Astrocyte (in vitro differentiated cells and primary cell): Measurements from ENCODE around the gene GDPD5. TPM values are rescaled to one million over a fixed set of nuclear protein-coding genes. Genes with fewer than 3 reads are reported as not detected.
A peak's percentile ranks its signal among the peaks of the same experiment; 100 is the strongest.

Experiments used
- DNase-seq: peaks from one replicate; pipeline ENCODE4 v3.0.0-alpha.2; 2010; ENCODE audit warnings: low read depth
- FAIRE-seq: peaks from 2 replicates; lab custom pipeline; 2011; peaks lifted over from hg19 to GRCh38; lab: Jason Lieb, UNC
- H2AFZ ChIP-seq: 2 replicates; pipeline ENCODE4 v1.6.0; 2012; ENCODE audit warnings: low read depth, low read length, inconsistent platforms
- H3K27ac ChIP-seq: 2 replicates; pipeline ENCODE4 v1.5.1; 2011; ENCODE audit warnings: low read depth, low read length, inconsistent platforms
- H3K27me3 ChIP-seq: 2 replicates; pipeline ENCODE4 v1.6.0; 2011; ENCODE audit warnings: low read length, inconsistent platforms; ENCODE audit not compliant: insufficient read depth
- H3K36me3 ChIP-seq: 2 replicates; pipeline ENCODE4 v1.5.1; 2011; ENCODE audit warnings: low read length, inconsistent platforms; ENCODE audit not compliant: insufficient read depth
- H3K4me1 ChIP-seq: 2 replicates; pipeline ENCODE4 v1.5.1; 2011; ENCODE audit warnings: low read length, inconsistent platforms; ENCODE audit not compliant: insufficient read depth
- H3K4me2 ChIP-seq: 2 replicates; pipeline ENCODE4 v1.6.0; 2012; ENCODE audit warnings: low read length, inconsistent platforms
- H3K4me3 ChIP-seq: 2 replicates; pipeline ENCODE4 v1.5.1; 2011; ENCODE audit warnings: low read depth, mild to moderate bottlenecking, low read length, inconsistent platforms; ENCODE audit not compliant: insufficient read depth
- H3K79me2 ChIP-seq: 2 replicates; pipeline ENCODE4 v1.6.0; 2012; ENCODE audit warnings: mild to moderate bottlenecking, low read length, inconsistent platforms; ENCODE audit not compliant: insufficient read depth
- H3K9ac ChIP-seq: 2 replicates; pipeline ENCODE4 v1.6.0; 2012; ENCODE audit warnings: mild to moderate bottlenecking, low read length, inconsistent platforms
- H3K9me3 ChIP-seq: 2 replicates; pipeline ENCODE4 v1.5.1; 2012; ENCODE audit warnings: low read depth, mild to moderate bottlenecking, low read length, inconsistent platforms; ENCODE audit not compliant: insufficient read depth
- H4K20me1 ChIP-seq: 2 replicates; pipeline ENCODE4 v1.6.0; 2012; ENCODE audit warnings: low read length, inconsistent platforms; ENCODE audit not compliant: insufficient read depth
- H3K27ac Mint-ChIP-seq: one replicate; pipeline ENCODE4 v1.8.0; 2021; ENCODE audit warnings: mild to moderate bottlenecking, mixed read lengths; ENCODE audit not compliant: unreplicated experiment
- H3K27me3 Mint-ChIP-seq: one replicate; pipeline ENCODE4 v1.8.0; 2021; ENCODE audit warnings: low read depth, mixed read lengths; ENCODE audit not compliant: unreplicated experiment
- H3K36me3 Mint-ChIP-seq: one replicate; pipeline ENCODE4 v1.8.0; 2021; ENCODE audit warnings: low read depth, mixed read lengths; ENCODE audit not compliant: unreplicated experiment
- H3K4me1 Mint-ChIP-seq: one replicate; pipeline ENCODE4 v1.8.0; 2021; ENCODE audit warnings: low read depth, mixed read lengths; ENCODE audit not compliant: unreplicated experiment
- H3K4me3 Mint-ChIP-seq: one replicate; pipeline ENCODE4 v1.8.0; 2021; ENCODE audit warnings: mild to moderate bottlenecking, moderate library complexity, mixed read lengths; ENCODE audit not compliant: unreplicated experiment
- H3K9me3 Mint-ChIP-seq: one replicate; pipeline ENCODE4 v1.8.0; 2021; ENCODE audit warnings: mild to moderate bottlenecking, mixed read lengths; ENCODE audit not compliant: unreplicated experiment
- EZH2 ChIP-seq: IDR thresholded peaks from 2 replicates; pipeline ENCODE4 v1.6.1; 2012; ENCODE audit warnings: mild to moderate bottlenecking, low read length, inconsistent platforms; ENCODE audit not compliant: insufficient read depth
- total RNA-seq: library from RNA; stranded (reverse); gene quantifications from 2 replicates; pipeline ENCODE4 v1.2.1, GENCODE V29; 2021
- TF ChIP-seq, protein P1 (sequence below): IDR thresholded peaks from 2 replicates; pipeline ENCODE4 v1.5.1; 2011; ENCODE audit warnings: low read depth, mild to moderate bottlenecking, inconsistent platforms, low read length, moderate library complexity; ENCODE audit not compliant: insufficient read depth

Gene GDPD5
- total RNA-seq, 1 donor from 2014 or later: 9.4 TPM

- Histone ChIP-seq H3K36me3 (no peaks in the 10 kb centered on the region), H4K20me1 (no peaks in the 10 kb centered on the region), H3K27ac (no peak overlapping the region), H3K27me3 (no peaks in the 10 kb centered on the region), H3K9ac (no peak overlapping the region), H3K9me3 (no peaks in the 10 kb centered on the region), H3K4me1 (peaks cover 6% of the 10 kb centered on the region), H3K4me2 (no peak overlapping the region), H2AFZ (no peak overlapping the region), H3K79me2 (no peaks in the 10 kb centered on the region), H3K4me3 (no peak overlapping the region)
- TF ChIP-seq EZH2: no peak
- TF ChIP-seq, protein P1, sequence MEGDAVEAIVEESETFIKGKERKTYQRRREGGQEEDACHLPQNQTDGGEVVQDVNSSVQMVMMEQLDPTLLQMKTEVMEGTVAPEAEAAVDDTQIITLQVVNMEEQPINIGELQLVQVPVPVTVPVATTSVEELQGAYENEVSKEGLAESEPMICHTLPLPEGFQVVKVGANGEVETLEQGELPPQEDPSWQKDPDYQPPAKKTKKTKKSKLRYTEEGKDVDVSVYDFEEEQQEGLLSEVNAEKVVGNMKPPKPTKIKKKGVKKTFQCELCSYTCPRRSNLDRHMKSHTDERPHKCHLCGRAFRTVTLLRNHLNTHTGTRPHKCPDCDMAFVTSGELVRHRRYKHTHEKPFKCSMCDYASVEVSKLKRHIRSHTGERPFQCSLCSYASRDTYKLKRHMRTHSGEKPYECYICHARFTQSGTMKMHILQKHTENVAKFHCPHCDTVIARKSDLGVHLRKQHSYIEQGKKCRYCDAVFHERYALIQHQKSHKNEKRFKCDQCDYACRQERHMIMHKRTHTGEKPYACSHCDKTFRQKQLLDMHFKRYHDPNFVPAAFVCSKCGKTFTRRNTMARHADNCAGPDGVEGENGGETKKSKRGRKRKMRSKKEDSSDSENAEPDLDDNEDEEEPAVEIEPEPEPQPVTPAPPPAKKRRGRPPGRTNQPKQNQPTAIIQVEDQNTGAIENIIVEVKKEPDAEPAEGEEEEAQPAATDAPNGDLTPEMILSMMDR: no peak
- FAIRE-seq (no peak), DNase-seq (no peak)
- no peak overlapping the region for H3K27ac Mint-ChIP-seq
- no peaks in the 10 kb centered on the region for H3K4me1 Mint-ChIP-seq
- H3K36me3 Mint-ChIP-seq: peaks cover 2% of the 10 kb centered on the region
- no peaks in the 10 kb centered on the region for H3K9me3 Mint-ChIP-seq
- peaks cover 30% of the 10 kb centered on the region for H3K27me3 Mint-ChIP-seq
- H3K4me3 Mint-ChIP-seq: no peak overlapping the region
Measured at GRCh38 chr11:75454987-75455386, 70.8 kb downstream of the GDPD5 start.

DNA sequence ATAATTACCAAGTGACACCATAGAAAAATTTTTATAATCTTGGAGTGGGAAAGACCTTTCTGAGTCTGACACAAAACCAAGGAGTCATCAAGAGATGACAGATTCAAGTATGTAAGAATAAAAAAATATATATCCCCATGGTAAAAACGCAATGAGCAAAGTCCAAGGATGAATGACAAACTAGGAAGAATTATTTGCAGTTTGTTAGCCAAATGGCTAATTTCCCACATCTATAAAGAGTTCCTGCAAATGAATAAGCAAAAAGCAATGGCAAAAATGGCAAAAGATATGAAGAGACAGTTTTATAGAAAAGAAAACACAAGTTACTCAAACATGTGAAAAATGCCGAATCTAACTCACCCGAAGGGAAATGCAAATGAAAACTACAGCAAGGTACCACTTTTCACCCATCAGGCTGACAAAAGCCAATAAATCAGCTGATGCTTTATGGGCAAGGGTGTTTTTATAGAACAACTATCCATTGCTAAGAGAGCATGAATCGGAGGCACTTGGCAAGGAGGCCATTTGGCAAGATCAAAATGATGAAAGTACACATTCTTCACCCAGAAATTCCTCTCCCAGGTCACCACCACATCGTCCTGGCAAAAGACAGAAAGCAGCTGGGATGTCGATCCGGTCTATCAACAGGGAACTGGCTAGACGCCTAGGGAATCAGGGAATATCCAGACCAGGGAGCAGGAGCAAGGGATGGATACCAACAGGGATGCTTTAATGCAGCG, 71.7 kb downstream of the GDPD5 start:
- H4K20me1 ChIP-seq: no peaks in the 10 kb centered on the region
- H3K27ac ChIP-seq: no peak overlapping the region
- H3K9ac ChIP-seq: no peak overlapping the region
- no peaks in the 10 kb centered on the region for H3K9me3 ChIP-seq
- DNase-seq (peak; percentile 88), FAIRE-seq (peak; percentile 79)
- no peak overlapping the region for H3K4me3 ChIP-seq
- H3K36me3 Mint-ChIP-seq: peaks cover 2% of the 10 kb centered on the region
- H3K9me3 Mint-ChIP-seq: no peaks in the 10 kb centered on the region
- peaks cover 6% of the 10 kb centered on the region for H3K4me1 ChIP-seq
- no peak for TF ChIP-seq EZH2
- TF ChIP-seq, protein P1: no peak
- no peak overlapping the region for H3K4me2 ChIP-seq
- no peaks in the 10 kb centered on the region for H3K27me3 ChIP-seq
- H2AFZ ChIP-seq: no peak overlapping the region
- no peaks in the 10 kb centered on the region for H3K4me1 Mint-ChIP-seq
- H3K4me3 Mint-ChIP-seq: no peak overlapping the region
- H3K27ac Mint-ChIP-seq: no peak overlapping the region
- no peaks in the 10 kb centered on the region for H3K36me3 ChIP-seq
- H3K79me2 ChIP-seq: no peaks in the 10 kb centered on the region
- H3K27me3 Mint-ChIP-seq: peaks cover 30% of the 10 kb centered on the region
